IMR-90 (cell line): Measurements from ENCODE around the gene CYP11A1. TPM values are rescaled to one million over a fixed set of nuclear protein-coding genes. Genes with fewer than 3 reads are reported as not detected.
A peak's percentile ranks its signal among the peaks of the same experiment; 100 is the strongest.

Source experiments
- ATAC-seq: fragments of 200-7000 bp; cut with Tn5 transposase; 2 replicates; pipeline ENCODE4 v1.9.1; 2020; ENCODE audit warnings: low read depth, mild to moderate bottlenecking, moderate library complexity
- BruUV-seq: library from RNA; stranded (reverse); fragments of 400-500 nt; replicated peaks from 2 replicates; lab custom pipeline; 2021; lab: Mats Ljungman, UMichigan
- CTCF ChIA-PET: fragments of 300-600 bp; formaldehyde crosslinking; extraction: SDS; loops from one replicate; lab custom pipeline; 2021; ENCODE audit warnings: antibody characterized with exemption; lab: Yijun Ruan, JAX
- POLR2A ChIA-PET: fragments of 300-600 bp; sonication (Branson Sonifier 250); formaldehyde crosslinking; loops from one replicate; lab custom pipeline; 2022; ENCODE audit warnings: antibody characterized with exemption; ENCODE audit not compliant: unreplicated experiment; lab: Charles Lee
- DNase-seq: peaks from one replicate; pipeline ENCODE4 v3.0.0; 2013
- H2AFZ ChIP-seq: replicated peaks from 2 replicates; pipeline ENCODE3; 2013; ENCODE audit warnings: low read length, mild to moderate bottlenecking; ENCODE audit not compliant: poor library complexity
- H2AK5ac ChIP-seq: 2 replicates; pipeline ENCODE4 v1.6.1; 2013; ENCODE audit warnings: low read depth, low read length, inconsistent platforms
- H2AK9ac ChIP-seq: replicated peaks from 2 replicates; pipeline ENCODE3; 2013; ENCODE audit warnings: mild to moderate bottlenecking, low read depth, low read length, moderate library complexity; ENCODE audit not compliant: poor library complexity
- H2BK120ac ChIP-seq: 2 replicates; pipeline ENCODE4 v1.6.1; 2013; ENCODE audit warnings: low read depth, low read length, inconsistent platforms
- H2BK15ac ChIP-seq: 3 replicates; pipeline ENCODE4 v1.6.1; 2013; ENCODE audit warnings: low read depth, low read length, inconsistent platforms
- H2BK20ac ChIP-seq: 2 replicates; pipeline ENCODE4 v1.6.1; 2013; ENCODE audit warnings: low read depth, mild to moderate bottlenecking, inconsistent platforms, low read length, moderate library complexity
- H2BK5ac ChIP-seq: 2 replicates; pipeline ENCODE4 v1.6.1; 2013; ENCODE audit warnings: mild to moderate bottlenecking, low read depth, low read length, inconsistent platforms; ENCODE audit not compliant: poor library complexity, severe bottlenecking
- H3K14ac ChIP-seq: replicated peaks from 2 replicates; pipeline ENCODE4 v1.6.1; 2013; ENCODE audit warnings: low read depth, low read length, inconsistent platforms
- H3K18ac ChIP-seq: 2 replicates; pipeline ENCODE4 v1.6.1; 2013; ENCODE audit warnings: low read depth, low read length, control low read depth
- H3K23ac ChIP-seq: 2 replicates; pipeline ENCODE4 v1.6.1; 2013; ENCODE audit warnings: low read depth, low read length, inconsistent platforms
- H3K27ac ChIP-seq: 2 replicates; pipeline ENCODE4 v1.5.1; 2013; ENCODE audit warnings: mild to moderate bottlenecking, control low read depth, low read length; ENCODE audit not compliant: insufficient read depth
- H3K27me3 ChIP-seq: 2 replicates; pipeline ENCODE4 v1.6.1; 2013; ENCODE audit warnings: low read length; ENCODE audit not compliant: control insufficient read depth, insufficient read depth
- H3K36me3 ChIP-seq: 2 replicates; pipeline ENCODE4 v1.6.1; 2013; ENCODE audit warnings: low read length, mixed read lengths; ENCODE audit not compliant: control insufficient read depth, insufficient read depth
- H3K4ac ChIP-seq: 2 replicates; pipeline ENCODE4 v1.6.1; 2013; ENCODE audit warnings: low read depth, low read length, inconsistent platforms
- H3K4me1 ChIP-seq: 2 replicates; pipeline ENCODE4 v1.6.1; 2013; ENCODE audit warnings: low read length, mixed read lengths; ENCODE audit not compliant: control insufficient read depth, insufficient read depth
- H3K4me2 ChIP-seq: 2 replicates; pipeline ENCODE4 v1.6.1; 2013; ENCODE audit warnings: low read depth, mild to moderate bottlenecking, control low read depth, low read length, moderate library complexity
- H3K4me3 ChIP-seq: 2 replicates; pipeline ENCODE4 v1.5.1; 2013; ENCODE audit warnings: low read depth, mild to moderate bottlenecking, control low read depth, low read length, moderate library complexity; ENCODE audit not compliant: insufficient read depth
- H3K56ac ChIP-seq: 2 replicates; pipeline ENCODE4 v1.6.1; 2013; ENCODE audit warnings: low read length, inconsistent platforms; ENCODE audit not compliant: insufficient read depth; ENCODE audit errors: extremely low read depth
- H3K79me1 ChIP-seq, 2 experiments: 2 replicates each; pipeline ENCODE4 v1.6.1; 2013; ENCODE audit warnings: low read length in 2 of 2, inconsistent platforms in 1 of 2, low read depth in 1 of 2
- H3K9ac ChIP-seq: 2 replicates; pipeline ENCODE4 v1.6.1; 2013; ENCODE audit warnings: low read depth, low read length, control low read depth
- H3K9me1 ChIP-seq: 2 replicates; pipeline ENCODE4 v1.6.1; 2013; ENCODE audit warnings: low read length, inconsistent platforms; ENCODE audit not compliant: insufficient read depth
- H3K9me3 ChIP-seq: 2 replicates; pipeline ENCODE4 v1.6.1; 2013; ENCODE audit warnings: low read length; ENCODE audit not compliant: control insufficient read depth, insufficient read depth
- H4K20me1 ChIP-seq: 2 replicates; pipeline ENCODE4 v1.6.1; 2013; ENCODE audit warnings: low read length, inconsistent platforms; ENCODE audit not compliant: insufficient read depth
- H4K5ac ChIP-seq: 2 replicates; pipeline ENCODE4 v1.6.1; 2013; ENCODE audit warnings: mild to moderate bottlenecking, low read depth, low read length, control low read depth
- H4K8ac ChIP-seq, 2 experiments: 2 replicates each; pipeline ENCODE4 v1.6.1; 2013; ENCODE audit warnings: low read depth in 2 of 2, low read length in 2 of 2, control low read depth in 1 of 2, inconsistent platforms in 1 of 2
- H4K91ac ChIP-seq: 2 replicates; pipeline ENCODE4 v1.6.1; 2013; ENCODE audit warnings: low read depth, low read length, inconsistent platforms; ENCODE audit not compliant: insufficient read depth
- BHLHE40 ChIP-seq: fragments of 150-350 bp; IDR thresholded peaks from 2 replicates; pipeline ENCODE4 v1.6.1; 2016; ENCODE audit warnings: mild to moderate bottlenecking, low read depth, low read length
- MAFK ChIP-seq: IDR thresholded peaks from 2 replicates; pipeline ENCODE4 v1.6.1; 2012; ENCODE audit warnings: low read depth, low read length, improper control_type of control experiment
- WGBS, 2 experiments: methylation state at CpG; one replicate each; pipeline versions ENCODE4 v1.1.5 to v1.1.7; 2013; ENCODE audit warnings: missing lambda C conversion rate in 2 of 2; ENCODE audit not compliant: insufficient read length in 1 of 2; ENCODE audit errors: extremely low coverage in 2 of 2; 5-methylcytosine and 5-hydroxymethylcytosine counted together
- dilution Hi-C: fragments of 300-500 bp; cut with HindIII; formaldehyde crosslinking; loops from one replicate; pipeline ENCODE4 v1.14.3; 2018; ENCODE audit warnings: low sequenced_read_pairs; ENCODE audit not compliant: unreplicated experiment
- in situ Hi-C: fragments of 300-500 bp; cut with MboI; formaldehyde crosslinking; loops from 3 replicates; pipeline ENCODE4 v1.14.3; 2019; ENCODE audit warnings: low sequenced_read_pairs, inconsistent platforms, mixed read lengths
- intact Hi-C: fragments of 100-400 bp; cut with micrococcal nuclease; formaldehyde crosslinking; loops from 2 replicates; pipeline ENCODE4 v1.10.0; 2022
- polyA plus RNA-seq, 3 experiments: library from polyadenylated mRNA; depleted of rRNA; stranded (reverse); fragments of >200 nt; gene quantifications; 2 replicates each; pipeline ENCODE4 v1.2.3, GENCODE V29; 2012; ENCODE audit warnings: low replicate concordance in 1 of 3
- total RNA-seq: library from RNA; depleted of rRNA; stranded (reverse); fragments of >200 nt; gene quantifications from 2 replicates; pipeline ENCODE4 v1.2.3, GENCODE V29; 2012

CYP11A1 gene
- total and polyA plus RNA-seq, 2 of the 4 experiments (the other 2 are of a cell fraction) = 0.18 to 0.50 TPM

DNA sequence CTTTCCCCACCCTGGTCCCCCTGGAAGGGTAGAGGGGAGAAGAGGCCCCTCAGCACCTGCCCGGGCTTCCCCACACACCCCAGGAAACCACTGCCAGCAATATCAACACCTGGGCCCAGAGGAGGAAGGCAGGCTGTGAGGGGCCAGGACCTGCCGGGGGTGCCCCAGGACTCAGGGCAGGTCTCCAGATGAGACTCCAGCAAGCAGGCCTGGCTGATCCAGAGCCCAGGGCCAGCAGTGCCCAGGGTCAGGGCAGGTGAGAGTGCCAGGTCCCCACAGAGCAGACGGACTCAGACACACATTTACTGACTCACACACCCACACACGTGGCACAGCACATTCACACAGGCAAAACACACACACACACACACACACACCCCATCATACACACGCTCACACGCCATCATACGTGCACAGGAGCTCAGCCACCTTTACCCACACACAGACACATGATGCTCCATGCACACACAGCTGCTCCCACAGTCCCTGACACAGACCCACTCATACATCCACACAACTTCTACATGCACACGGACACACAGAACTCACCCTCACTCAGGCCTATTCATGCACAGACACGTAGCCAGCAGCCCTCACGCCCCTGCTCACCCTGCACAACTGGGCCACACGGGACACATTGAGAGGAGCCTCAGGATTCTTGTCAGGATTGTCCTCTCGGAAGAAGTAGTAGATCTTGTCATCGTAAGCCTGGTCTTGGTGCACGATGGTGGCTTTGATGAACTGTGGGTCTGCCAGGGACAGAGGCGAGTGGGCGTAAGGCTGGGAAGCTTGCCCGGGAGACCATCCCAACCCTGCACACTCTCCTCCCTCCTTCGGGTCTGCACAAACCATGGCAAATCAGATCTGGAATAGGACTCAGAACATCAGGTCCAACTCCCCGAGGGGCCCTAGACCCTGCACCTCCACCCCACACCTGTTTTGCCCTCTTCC lies 48.8 kb upstream of the CYP11A1 start:
- Histone ChIP-seq H3K27me3 (no peaks in the 10 kb centered on the region), H4K8ac (no peak overlapping the region), H2BK5ac (peak overlapping the region; percentile 40), H3K14ac (peak overlapping the region; percentile 34; the same call in 1 of the 2 replicates), H3K4me1 (peaks cover 20% of the 10 kb centered on the region), H3K23ac (no peak overlapping the region), H2AK5ac (peak overlapping the region; percentile 47), H2BK20ac (no peak overlapping the region), H3K4me3 (no peak overlapping the region), H3K27ac (no peak overlapping the region), H2AFZ (peak overlapping the region; percentile 14), H3K4ac (0 out of 2 replicates have a peak overlapping the region, but pooled peaks have one; percentile 15), H3K18ac (no peak overlapping the region), H3K9me1 (peaks cover 22% of the 10 kb centered on the region), H2AK9ac (peak overlapping the region; percentile 17), H3K4me2 (no peak overlapping the region), H3K79me1 (peaks cover 22 to 74% of the 10 kb centered on the region in 2 experiments), H3K56ac (no peak overlapping the region), H4K5ac (no peak overlapping the region), H2BK120ac (0 out of 2 replicates have a peak overlapping the region, but pooled peaks have one; percentile 1), H3K36me3 (peaks cover 8% of the 10 kb centered on the region), H3K9me3 (no peaks in the 10 kb centered on the region), H3K9ac (no peak overlapping the region), H4K91ac (no peak overlapping the region), H4K20me1 (no peaks in the 10 kb centered on the region), H2BK15ac (no peak overlapping the region)
- TF ChIP-seq MAFK (no peak), BHLHE40 (no peak)
- in situ Hi-C loops (no loop called here), intact Hi-C loops (no loop called here), dilution Hi-C loops (no loop called here)
- BruUV-seq = no TSS peak
- CTCF ChIA-PET = no interaction called here
- ATAC-seq (no peak), DNase-seq (no peak)
- POLR2A ChIA-PET = no interaction called here
- WGBS, 2 experiments = 83% methylated on average over 7 of the region's 19 CpGs; no CpG with 5 or more reads in 1 of the 2 experiments
